Cardiac muscle cell (in vitro differentiated cells and primary cell): ENCODE measurements around the gene CFAP77. TPM values are rescaled to one million over a fixed set of nuclear protein-coding genes. Genes with fewer than 3 reads are reported as not detected.

Experiments used
- DNase-seq, 2 donors: peaks; one replicate each; pipeline versions ENCODE4 v3.0.0 to v3.0.0-alpha.2; 2010 to 2017; ENCODE audit warnings: low read depth in 1 of 2, low spot score in 1 of 2
- H3K27ac ChIP-seq: fragments of 200-600 bp; sonication (generic); 2 replicates; pipeline ENCODE4 v1.5.1; 2016
- H3K27me3 ChIP-seq: fragments of 200-600 bp; sonication (generic); 2 replicates; pipeline ENCODE4 v1.6.0; 2016; ENCODE audit warnings: control low read depth
- H3K36me3 ChIP-seq: fragments of 200-600 bp; sonication (generic); 2 replicates; pipeline ENCODE4 v1.5.1; 2016; ENCODE audit warnings: control low read depth
- H3K4me1 ChIP-seq: fragments of 200-600 bp; sonication (generic); 2 replicates; pipeline ENCODE4 v1.8.1; 2017; ENCODE audit warnings: low read depth, mild to moderate bottlenecking, mixed run types
- H3K4me3 ChIP-seq: fragments of 200-600 bp; sonication (generic); 2 replicates; pipeline ENCODE4 v1.5.1; 2016; ENCODE audit warnings: mild to moderate bottlenecking
- H3K9me3 ChIP-seq: fragments of 200-600 bp; sonication (generic); 2 replicates; pipeline ENCODE4 v1.5.1; 2017; ENCODE audit warnings: low read depth, mild to moderate bottlenecking, control low read depth
- polyA plus RNA-seq: library from polyadenylated mRNA; unstranded; fragments of >200 nt; fragmentation: Nextera tagmentation; extraction: Ambion mirVana; gene quantifications from 2 replicates; pipeline ENCODE4 v1.2.1, GENCODE V29; 2016
- total RNA-seq: library from RNA; depleted of rRNA; stranded (reverse); fragments of >200 nt; gene quantifications from 2 replicates; pipeline ENCODE4 v1.2.3, GENCODE V29; 2016
- TF ChIP-seq, protein P1 (sequence below): IDR thresholded peaks from 2 replicates; pipeline ENCODE4 v1.5.1; 2012; ENCODE audit warnings: low read depth, mild to moderate bottlenecking, low read length

CFAP77 gene
- total and polyA plus RNA-seq, 2 experiments from 2014 or later = 0.46 to 1.5 TPM

DNA sequence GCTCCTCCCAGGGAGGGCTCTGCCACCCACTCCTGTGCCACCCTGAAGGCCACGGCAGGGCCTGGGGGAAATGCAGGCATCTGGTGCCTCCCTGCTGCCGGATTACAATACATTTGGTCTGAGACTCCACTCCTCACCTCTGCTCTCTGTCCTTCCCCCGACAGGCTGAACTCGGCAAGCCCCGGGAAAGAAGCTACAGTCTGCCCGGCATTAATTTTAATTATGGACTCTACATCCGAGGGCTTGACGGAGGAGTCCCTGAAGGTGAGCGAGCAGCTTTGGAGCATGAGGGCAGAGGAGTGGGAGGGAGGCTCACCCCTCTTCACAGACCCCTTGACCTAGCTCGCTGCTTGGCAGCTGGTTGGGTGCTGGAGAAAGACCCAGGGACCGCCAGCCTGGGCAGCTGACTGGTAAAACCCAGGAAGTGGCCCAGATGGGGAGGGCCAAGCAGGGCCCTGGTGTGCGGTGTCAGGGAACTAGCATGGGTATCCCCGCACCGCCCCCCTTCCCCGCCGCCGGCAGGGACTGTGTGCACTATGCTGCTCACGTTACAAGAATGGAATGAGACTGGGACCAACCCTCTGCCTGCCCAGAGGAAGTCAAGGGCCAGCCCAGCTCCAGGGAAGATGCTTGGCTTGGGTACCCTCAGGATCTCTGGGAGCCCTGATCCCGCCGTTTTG is 88.7 kb downstream of the CFAP77 start:
- Histone ChIP-seq H3K36me3 (no peaks in the 10 kb centered on the region), H3K27me3 (no peaks in the 10 kb centered on the region), H3K9me3 (no peaks in the 10 kb centered on the region), H3K4me3 (no peak overlapping the region), H3K4me1 (no peaks in the 10 kb centered on the region), H3K27ac (no peak overlapping the region)
- TF ChIP-seq, protein P1, sequence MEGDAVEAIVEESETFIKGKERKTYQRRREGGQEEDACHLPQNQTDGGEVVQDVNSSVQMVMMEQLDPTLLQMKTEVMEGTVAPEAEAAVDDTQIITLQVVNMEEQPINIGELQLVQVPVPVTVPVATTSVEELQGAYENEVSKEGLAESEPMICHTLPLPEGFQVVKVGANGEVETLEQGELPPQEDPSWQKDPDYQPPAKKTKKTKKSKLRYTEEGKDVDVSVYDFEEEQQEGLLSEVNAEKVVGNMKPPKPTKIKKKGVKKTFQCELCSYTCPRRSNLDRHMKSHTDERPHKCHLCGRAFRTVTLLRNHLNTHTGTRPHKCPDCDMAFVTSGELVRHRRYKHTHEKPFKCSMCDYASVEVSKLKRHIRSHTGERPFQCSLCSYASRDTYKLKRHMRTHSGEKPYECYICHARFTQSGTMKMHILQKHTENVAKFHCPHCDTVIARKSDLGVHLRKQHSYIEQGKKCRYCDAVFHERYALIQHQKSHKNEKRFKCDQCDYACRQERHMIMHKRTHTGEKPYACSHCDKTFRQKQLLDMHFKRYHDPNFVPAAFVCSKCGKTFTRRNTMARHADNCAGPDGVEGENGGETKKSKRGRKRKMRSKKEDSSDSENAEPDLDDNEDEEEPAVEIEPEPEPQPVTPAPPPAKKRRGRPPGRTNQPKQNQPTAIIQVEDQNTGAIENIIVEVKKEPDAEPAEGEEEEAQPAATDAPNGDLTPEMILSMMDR = no peak
- peak in 1 of 2 donors; percentile 27 for DNase-seq

DNA sequence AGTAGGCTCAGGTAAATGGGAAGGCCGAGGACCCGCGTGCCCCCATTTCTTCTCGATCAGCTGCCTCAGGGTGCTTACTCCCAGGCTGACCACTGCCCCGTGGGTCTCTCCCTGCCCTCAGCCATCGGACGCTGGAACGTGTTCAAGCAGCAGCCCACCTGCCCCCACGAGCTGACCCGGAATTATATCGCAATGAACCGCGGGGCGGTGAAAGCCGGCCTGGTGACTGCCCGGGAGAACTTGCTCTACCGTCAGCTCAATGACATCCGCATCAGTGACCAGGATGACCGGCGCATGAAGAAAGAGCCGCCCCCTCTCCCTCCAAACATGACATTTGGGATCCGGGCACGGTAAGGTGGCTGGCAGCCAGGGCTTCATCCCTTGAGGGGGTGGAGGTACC is 89.2 kb downstream of the CFAP77 start:
- H3K27ac ChIP-seq = no peak overlapping the region
- TF ChIP-seq, protein P1 = no peak
- no peak overlapping the region for H3K4me3 ChIP-seq
- no peak for DNase-seq
- no peaks in the 10 kb centered on the region for H3K4me1 ChIP-seq
- no peaks in the 10 kb centered on the region for H3K27me3 ChIP-seq
- no peaks in the 10 kb centered on the region for H3K9me3 ChIP-seq
- H3K36me3 ChIP-seq = no peaks in the 10 kb centered on the region

DNA sequence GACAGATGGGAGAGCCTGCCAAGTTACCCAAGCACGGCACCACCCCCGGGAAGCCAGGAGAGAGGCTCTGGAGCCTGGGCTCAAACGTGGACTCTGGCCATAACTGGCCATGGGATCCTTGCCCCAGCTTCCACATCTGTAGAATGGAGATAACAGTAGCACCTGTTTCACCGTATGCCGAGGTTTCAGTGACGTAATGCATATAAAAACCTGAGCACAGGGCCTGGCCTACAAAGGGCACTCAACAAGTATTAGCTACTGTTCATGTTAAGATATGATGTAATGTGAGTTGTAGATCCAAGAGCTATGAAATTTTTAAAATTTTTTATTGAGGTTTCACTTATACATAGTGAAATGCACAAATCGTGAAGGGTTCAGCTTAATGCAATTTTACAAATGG is 90.2 kb downstream of the CFAP77 start:
- Histone ChIP-seq H3K9me3 (no peaks in the 10 kb centered on the region), H3K27ac (no peak overlapping the region), H3K4me1 (no peaks in the 10 kb centered on the region), H3K27me3 (peaks cover 3% of the 10 kb centered on the region), H3K36me3 (no peaks in the 10 kb centered on the region), H3K4me3 (no peak overlapping the region)
- DNase-seq = no peak
- TF ChIP-seq, protein P1 = no peak

DNA sequence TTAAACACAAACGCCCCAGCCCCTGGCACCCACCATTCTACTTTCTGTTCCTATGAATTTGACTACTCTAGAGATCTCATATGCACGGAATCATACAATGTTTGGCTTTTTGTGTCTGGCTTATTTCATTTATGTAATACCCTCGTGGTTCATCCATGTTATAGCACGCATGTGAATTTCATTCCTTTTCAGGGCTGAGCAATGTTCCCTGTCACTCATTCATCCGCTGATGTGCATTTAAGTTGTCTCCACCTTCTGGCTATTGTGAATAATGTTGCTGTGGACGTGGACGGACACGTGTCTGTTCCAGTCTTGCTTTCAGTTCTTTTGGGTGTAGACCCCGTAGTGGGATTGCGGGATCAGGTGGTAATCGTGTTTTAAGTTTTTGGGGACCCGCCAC is 92.5 kb downstream of the CFAP77 start:
- no peaks in the 10 kb centered on the region for H3K36me3 ChIP-seq
- TF ChIP-seq, protein P1 = no peak
- H3K4me1 ChIP-seq = no peaks in the 10 kb centered on the region
- peaks cover 5% of the 10 kb centered on the region for H3K27me3 ChIP-seq
- no peaks in the 10 kb centered on the region for H3K9me3 ChIP-seq
- no peak overlapping the region for H3K4me3 ChIP-seq
- no peak for DNase-seq
- H3K27ac ChIP-seq = no peak overlapping the region

DNA sequence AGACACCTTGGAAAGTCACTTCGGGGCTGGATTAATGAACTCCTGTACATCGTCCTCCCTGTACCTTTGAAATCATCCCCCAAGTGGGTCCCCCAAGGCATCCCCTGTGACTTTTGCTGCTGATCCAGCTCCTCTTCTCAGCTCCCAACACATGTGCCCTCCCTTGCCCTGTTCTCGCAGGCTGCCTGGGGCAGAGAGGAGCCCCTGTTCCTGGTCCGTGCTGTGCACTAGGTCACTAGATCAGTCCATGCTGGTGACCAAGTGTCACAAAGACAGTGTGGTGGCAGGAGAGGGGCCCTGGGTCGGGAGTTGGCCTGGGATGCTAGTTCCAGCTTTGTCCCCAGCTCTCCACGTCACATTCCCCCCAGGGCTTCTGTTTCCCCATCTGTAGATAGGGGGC is 93.1 kb downstream of the CFAP77 start:
- TF ChIP-seq, protein P1 = no peak
- H3K27me3 ChIP-seq = peaks cover 5% of the 10 kb centered on the region

More for the DNA sequence above, 93.1 kb downstream of the CFAP77 start:
- H3K4me3 ChIP-seq = no peak overlapping the region
- no peaks in the 10 kb centered on the region for H3K4me1 ChIP-seq
- no peaks in the 10 kb centered on the region for H3K36me3 ChIP-seq
- no peak for DNase-seq
- H3K9me3 ChIP-seq = no peaks in the 10 kb centered on the region
- no peak overlapping the region for H3K27ac ChIP-seq
